Endothelial cell of umbilical vein (primary cell): ENCODE results near the gene LOXL4. TPM values are rescaled to one million over a fixed set of nuclear protein-coding genes. Genes with fewer than 3 reads are reported as not detected.
"Not testable (repeated sequence)": the region's sequence is repeated elsewhere in the genome, so short reads cannot be mapped to it uniquely, and the experiment has no call there.

ENCODE experiments used
- BruUV-seq: library from RNA; stranded (reverse); fragments of 400-500 nt; replicated peaks from 2 replicates; lab custom pipeline; 2021; lab: Mats Ljungman, UMichigan
- CTCF ChIA-PET: fragments of 300-600, 350-600 bp; sonication (Branson Sonifier 250); formaldehyde crosslinking; loops from one replicate; lab custom pipeline; 2021; ENCODE audit warnings: antibody characterized with exemption, inconsistent platforms; lab: Charles Lee
- POLR2A ChIA-PET: fragments of 300-600, 350-600 bp; sonication (Branson Sonifier 250); formaldehyde crosslinking; loops from one replicate; lab custom pipeline; 2021; ENCODE audit warnings: antibody characterized with exemption, inconsistent platforms; lab: Charles Lee
- DNase-seq: peaks from one replicate; pipeline ENCODE4 v3.0.0-alpha.2; 2011; ENCODE audit warnings: low read depth, low spot score
- FAIRE-seq: peaks from 2 replicates; lab custom pipeline; 2011; peaks lifted over from hg19 to GRCh38; lab: Jason Lieb, UNC
- H2AFZ ChIP-seq: 2 replicates; pipeline ENCODE4 v1.6.0; 2012; ENCODE audit warnings: low read depth, low read length, control low read depth, inconsistent platforms
- H3K27ac ChIP-seq: 2 replicates; pipeline ENCODE4 v1.5.1; 2011; ENCODE audit warnings: low read depth, mild to moderate bottlenecking, control low read depth, low read length, moderate library complexity; ENCODE audit not compliant: insufficient read depth
- H3K27me3 ChIP-seq, 2 experiments: 2 replicates each; pipeline versions ENCODE4 v1.6.0 to v1.6.1; 2011; ENCODE audit warnings: low read length in 2 of 2, mixed read lengths in 1 of 2; ENCODE audit not compliant: control insufficient read depth in 2 of 2, insufficient read depth in 2 of 2
- H3K36me3 ChIP-seq, 2 experiments: 2 replicates in 1 of 2; 3 replicates in 1 of 2; pipeline ENCODE4 v1.5.1; 2011; ENCODE audit warnings: low read length in 2 of 2, mild to moderate bottlenecking in 1 of 2, moderate library complexity in 1 of 2; ENCODE audit not compliant: control insufficient read depth in 2 of 2, insufficient read depth in 2 of 2; ENCODE audit errors: extremely low read depth in 1 of 2
- H3K4me1 ChIP-seq: 3 replicates; pipeline ENCODE4 v1.5.1; 2011; ENCODE audit warnings: mild to moderate bottlenecking, low read length; ENCODE audit not compliant: control insufficient read depth, insufficient read depth; ENCODE audit errors: extremely low read depth
- H3K4me2 ChIP-seq: 2 replicates; pipeline ENCODE4 v1.6.1; 2011; ENCODE audit warnings: low read length, control low read depth, mixed read lengths; ENCODE audit not compliant: insufficient read depth
- H3K4me3 ChIP-seq, 3 experiments: fragments of 200-600 bp in 1 of 3; sonication (generic), shearing (Covaris generic) in 1 of 3; replicated peaks in 1 of 3; 2 replicates each; pipeline ENCODE4 v1.5.1; 2011 to 2016; ENCODE audit warnings: control low read depth in 3 of 3, low read length in 3 of 3, mild to moderate bottlenecking in 2 of 3, inconsistent platforms in 1 of 3, low read depth in 1 of 3, moderate library complexity in 1 of 3; ENCODE audit not compliant: insufficient read depth in 1 of 3
- H3K79me2 ChIP-seq: 2 replicates; pipeline ENCODE4 v1.6.0; 2012; ENCODE audit warnings: low read length, inconsistent platforms; ENCODE audit not compliant: control insufficient read depth, insufficient read depth
- H3K9ac ChIP-seq: replicated peaks from 2 replicates; pipeline ENCODE3; 2011; ENCODE audit warnings: low read length, control low read depth; ENCODE audit not compliant: insufficient read depth; ENCODE audit errors: extremely low read depth
- H3K9me1 ChIP-seq: replicated peaks from 3 replicates; pipeline ENCODE4 v1.6.0; 2011; ENCODE audit warnings: mild to moderate bottlenecking, low read length; ENCODE audit not compliant: control insufficient read depth, insufficient read depth; ENCODE audit errors: extremely low read depth
- H3K9me3 ChIP-seq: replicated peaks from 2 replicates; pipeline ENCODE4 v1.5.1; 2012; ENCODE audit warnings: low read length, inconsistent platforms; ENCODE audit not compliant: control insufficient read depth, insufficient read depth
- H4K20me1 ChIP-seq: replicated peaks from 2 replicates; pipeline ENCODE3; 2011; ENCODE audit warnings: mild to moderate bottlenecking, low read length; ENCODE audit not compliant: control insufficient read depth, insufficient read depth; ENCODE audit errors: extremely low read depth
- CTCF ChIP-seq, 2 donors: IDR thresholded peaks; 1 replicate in 1 of 2; 2 replicates in 1 of 2; pipeline ENCODE4 v1.5.1; 2011; ENCODE audit warnings: low read length in 2 of 2, mild to moderate bottlenecking in 2 of 2, moderate library complexity in 2 of 2, control low read depth in 1 of 2, inconsistent platforms in 1 of 2, low read depth in 1 of 2; ENCODE audit not compliant: insufficient read depth in 1 of 2; ENCODE audit errors: extremely low read depth in 1 of 2
- EZH2 ChIP-seq: IDR thresholded peaks from 2 replicates; pipeline ENCODE4 v1.6.1; 2012; ENCODE audit warnings: borderline replicate concordance, low read depth, mild to moderate bottlenecking, moderate library complexity, low read length, inconsistent platforms; ENCODE audit not compliant: severe bottlenecking
- FOS ChIP-seq: IDR thresholded peaks from 2 replicates; pipeline ENCODE4 v1.6.1; 2011; ENCODE audit warnings: mild to moderate bottlenecking, low read length, moderate library complexity, borderline replicate concordance; ENCODE audit not compliant: insufficient read depth
- GATA2 ChIP-seq: IDR thresholded peaks from 2 replicates; pipeline ENCODE4 v1.7.0; 2011; ENCODE audit warnings: low read depth, mild to moderate bottlenecking, moderate library complexity, mixed read lengths, low read length; ENCODE audit not compliant: insufficient read length, insufficient read depth
- JUN ChIP-seq: IDR thresholded peaks from 2 replicates; pipeline ENCODE4 v1.6.1; 2011; ENCODE audit warnings: borderline replicate concordance, low read depth; ENCODE audit not compliant: insufficient read length, insufficient read depth
- MAX ChIP-seq: IDR thresholded peaks from 2 replicates; pipeline ENCODE4 v1.6.1; 2011; ENCODE audit not compliant: insufficient read depth, insufficient read length
- MYC ChIP-seq: IDR thresholded peaks from one replicate; pipeline ENCODE4 v1.6.1; 2011; ENCODE audit warnings: mild to moderate bottlenecking, low read depth, low read length
- POLR2A ChIP-seq: IDR thresholded peaks from 2 replicates; pipeline ENCODE4 v1.6.1; 2012; ENCODE audit warnings: low read depth, mild to moderate bottlenecking, control low read depth, low read length
- POLR2AphosphoS5 ChIP-seq: IDR thresholded peaks from 2 replicates; pipeline ENCODE4 v1.6.1; 2012; ENCODE audit warnings: low read depth, mild to moderate bottlenecking, control low read depth, low read length, moderate library complexity; ENCODE audit not compliant: insufficient read depth
- dilution Hi-C: fragments of 300-500 bp; cut with MboI; formaldehyde crosslinking; loops from one replicate; pipeline ENCODE4 v1.15.0; 2019; ENCODE audit warnings: low sequenced_read_pairs; ENCODE audit not compliant: extremely low pct_ligation_motif_present
- intact Hi-C: fragments of 100-400 bp; cut with micrococcal nuclease; formaldehyde crosslinking; loops from one replicate; pipeline ENCODE4 v1.10.0; 2022
- polyA plus RNA-seq, 4 experiments: library from polyadenylated mRNA; depleted of rRNA in 3 of 4; stranded (reverse) in 3 of 4; unstranded in 1 of 4; fragments of >200 nt; gene quantifications; 2 replicates each; pipeline versions ENCODE4 v1.2.1 to v1.2.3, GENCODE V29; 2011 to 2012; ENCODE audit warnings: missing spikeins in 1 of 4
- total RNA-seq: library from RNA; stranded (reverse); gene quantifications from 2 replicates; pipeline ENCODE4 v1.2.3, GENCODE V29; 2021

Gene LOXL4
- total and polyA plus RNA-seq, 2 donors (not counting 3 experiments of a cell fraction or from before 2014, with no cell fraction given): 1.4 to 1.9 TPM

- ChIA-PET POLR2A (no interaction called here), CTCF (no interaction called here)
- no peaks in the 10 kb centered on the region for H4K20me1 ChIP-seq
- FAIRE-seq (no peak), DNase-seq (no peak)
- no peak overlapping the region for H3K4me3 ChIP-seq
- TF ChIP-seq POLR2A (no peak), EZH2 (no peak), GATA2 (no peak), CTCF (IDR thresholded peaks at IDR 0.05; ENCODE audit: extremely low read depth in 1 of 2, insufficient read depth in 1 of 2, low read depth in 1 of 2, low read length in 2 of 2) (no peak), POLR2AphosphoS5 (no peak), FOS (no peak), JUN (no peak), MYC (no peak), MAX (no peak)
- no peak overlapping the region for H3K27ac ChIP-seq
- no peak overlapping the region for H3K4me2 ChIP-seq
- H2AFZ ChIP-seq: no peak overlapping the region
- H3K9me1 ChIP-seq: no peaks in the 10 kb centered on the region
- no TSS peak for BruUV-seq
- no peaks in the 10 kb centered on the region for H3K27me3 ChIP-seq
- no peak overlapping the region for H3K9ac ChIP-seq
- intact Hi-C loops: no loop called here
- dilution Hi-C loops: no loop called here
- H3K4me1 ChIP-seq: no peaks in the 10 kb centered on the region
- H3K36me3 ChIP-seq: peaks cover 0 to 2% of the 10 kb centered on the region in 2 experiments
- H3K9me3 ChIP-seq: no peaks in the 10 kb centered on the region
- H3K79me2 ChIP-seq: peaks cover 2% of the 10 kb centered on the region
These were observed 36.6 kb downstream of the LOXL4 start for GRCh38 chr10:98231417-98231816.

GRCh38 chr10:98228266-98228665 is 39.7 kb downstream of the LOXL4 start:
- H3K4me3 ChIP-seq, DNase-seq, BruUV-seq, H3K79me2 ChIP-seq, intact Hi-C loops, H3K27me3 ChIP-seq, H3K27ac ChIP-seq, H2AFZ ChIP-seq, H3K9me3 ChIP-seq, H3K36me3 ChIP-seq, dilution Hi-C loops, H3K9ac ChIP-seq, H3K4me2 ChIP-seq, FAIRE-seq, CTCF ChIA-PET, H4K20me1 ChIP-seq, H3K9me1 ChIP-seq, POLR2A ChIA-PET: not testable (repeated sequence)
- H3K4me1 ChIP-seq: peaks cover 14% of the 10 kb centered on the region

DNA sequence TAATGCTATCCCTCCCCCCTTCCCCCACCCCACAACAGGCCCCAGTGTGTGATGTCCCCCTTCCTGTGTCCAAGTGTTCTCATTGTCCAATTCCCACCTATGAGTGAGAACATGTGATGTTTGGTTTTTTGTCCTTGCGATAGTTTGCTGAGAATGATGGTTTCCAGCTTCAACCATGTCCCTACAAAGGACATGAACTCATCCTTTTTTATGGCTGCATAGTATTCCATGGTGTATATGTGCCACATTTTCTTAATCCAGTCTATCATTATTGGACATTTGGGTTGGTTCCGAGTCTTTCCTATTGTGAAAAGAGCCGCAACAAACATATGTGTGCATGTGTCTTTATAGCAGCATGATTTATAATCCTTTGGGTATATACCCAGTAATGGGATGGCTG is 40.3 kb downstream of the LOXL4 start:
- CTCF ChIA-PET: not testable (repeated sequence)

More for the DNA sequence above, 40.3 kb downstream of the LOXL4 start:
- DNase-seq, H3K36me3 ChIP-seq, H3K9ac ChIP-seq, dilution Hi-C loops, FAIRE-seq, H4K20me1 ChIP-seq, POLR2A ChIA-PET, H3K9me3 ChIP-seq, H3K79me2 ChIP-seq, H3K9me1 ChIP-seq, intact Hi-C loops, H3K4me3 ChIP-seq, H2AFZ ChIP-seq, H3K27ac ChIP-seq, H3K27me3 ChIP-seq, BruUV-seq, H3K4me2 ChIP-seq: not testable (repeated sequence)
- peaks cover 14% of the 10 kb centered on the region for H3K4me1 ChIP-seq
